CD4-positive, alpha-beta T cell treated with Interleukin-12 subunit alpha and Interleukin-12 subunit beta, for 1 hour (primary cell): ENCODE measurements around the gene DKK3.

ENCODE experiments used
- DNase-seq: peaks from one replicate; pipeline ENCODE4 v3.0.0-alpha.2; 2020

The DKK3 gene

GRCh38 chr11:11981364-11981763 lies 27.1 kb downstream of the DKK3 start:
- no peak for DNase-seq

- DNase-seq, result no peak
Measured at GRCh38 chr11:11980841-11981308, 27.6 kb downstream of the DKK3 start.

GRCh38 chr11:11980200-11980599 lies 28.2 kb downstream of the DKK3 start:
- DNase-seq, result no peak

- DNase-seq, result no peak
Measured at GRCh38 chr11:11979488-11980117, 28.8 kb downstream of the DKK3 start.

GRCh38 chr11:11978792-11979487 lies 29.5 kb downstream of the DKK3 start:
- no peak for DNase-seq

- DNase-seq, result no peak
Measured at GRCh38 chr11:11978098-11978637, 30.3 kb downstream of the DKK3 start.

- DNase-seq, result no peak
Measured at GRCh38 chr11:11977206-11977938, 31.1 kb downstream of the DKK3 start.

GRCh38 chr11:11976481-11977127 lies 31.8 kb downstream of the DKK3 start:
- DNase-seq, result no peak

- DNase-seq, result no peak
Measured at GRCh38 chr11:11975201-11976092, 33.0 kb downstream of the DKK3 start.

GRCh38 chr11:11973866-11974265 lies 34.6 kb downstream of the DKK3 start:
- no peak for DNase-seq

- DNase-seq, result no peak
Measured at GRCh38 chr11:11973361-11973800, 35.0 kb downstream of the DKK3 start.

GRCh38 chr11:11972730-11973341 lies 35.6 kb downstream of the DKK3 start:
- no peak for DNase-seq

GRCh38 chr11:11971906-11972547 lies 36.4 kb downstream of the DKK3 start:
- no peak for DNase-seq

- DNase-seq, result no peak
Measured at GRCh38 chr11:11970556-11970955, 37.9 kb downstream of the DKK3 start.

GRCh38 chr11:11969380-11970215 lies 38.8 kb downstream of the DKK3 start:
- no peak for DNase-seq

- no peak for DNase-seq
Measured at GRCh38 chr11:11968511-11969280, 39.7 kb downstream of the DKK3 start.

- DNase-seq, result no peak
Measured at GRCh38 chr11:11967669-11968510, 40.5 kb downstream of the DKK3 start.
